ENCODE results near the gene MRPL48. TPM values are rescaled to one million over a fixed set of nuclear protein-coding genes. Genes with fewer than 3 reads are reported as not detected.

The MRPL48 gene
- total RNA-seq, 1 experiment from 2014 or later, result 38.7 TPM

GRCh38 chr11:73801136-73801535 lies 13.5 kb downstream of the MRPL48 start (continued):
- TF ChIP-seq MLX (CRISPR knock-in tag; IDR thresholded peaks at IDR 0.05), result no peak
- TF ChIP-seq, protein P1, sequence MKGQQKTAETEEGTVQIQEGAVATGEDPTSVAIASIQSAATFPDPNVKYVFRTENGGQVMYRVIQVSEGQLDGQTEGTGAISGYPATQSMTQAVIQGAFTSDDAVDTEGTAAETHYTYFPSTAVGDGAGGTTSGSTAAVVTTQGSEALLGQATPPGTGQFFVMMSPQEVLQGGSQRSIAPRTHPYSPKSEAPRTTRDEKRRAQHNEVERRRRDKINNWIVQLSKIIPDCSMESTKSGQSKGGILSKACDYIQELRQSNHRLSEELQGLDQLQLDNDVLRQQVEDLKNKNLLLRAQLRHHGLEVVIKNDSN (CRISPR knock-in tag; IDR thresholded peaks at IDR 0.05), result no peak

DNA sequence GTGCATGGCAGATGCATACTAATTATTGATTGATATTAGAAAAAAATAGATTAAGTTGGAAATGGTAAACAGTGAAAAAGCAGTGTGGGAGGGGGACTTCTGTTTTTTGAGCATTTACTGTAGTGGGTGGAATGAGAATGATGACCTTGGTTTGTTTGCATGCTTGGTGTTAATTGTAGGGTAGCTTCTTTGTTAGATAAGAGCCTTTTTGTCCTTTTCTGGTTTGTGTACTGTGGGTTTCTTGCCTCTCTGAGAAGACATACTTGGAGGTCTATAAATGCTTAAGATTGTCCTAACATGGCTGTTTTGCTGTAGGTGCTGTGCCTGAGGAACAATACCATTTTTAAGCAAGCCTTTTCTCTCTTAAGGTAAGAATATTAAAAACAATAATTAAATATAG lies 17.0 kb downstream of the MRPL48 start:
- no peak overlapping the region for H3K4me3 Mint-ChIP-seq
- H3K9me3 Mint-ChIP-seq, result no peaks in the 10 kb centered on the region

DNA sequence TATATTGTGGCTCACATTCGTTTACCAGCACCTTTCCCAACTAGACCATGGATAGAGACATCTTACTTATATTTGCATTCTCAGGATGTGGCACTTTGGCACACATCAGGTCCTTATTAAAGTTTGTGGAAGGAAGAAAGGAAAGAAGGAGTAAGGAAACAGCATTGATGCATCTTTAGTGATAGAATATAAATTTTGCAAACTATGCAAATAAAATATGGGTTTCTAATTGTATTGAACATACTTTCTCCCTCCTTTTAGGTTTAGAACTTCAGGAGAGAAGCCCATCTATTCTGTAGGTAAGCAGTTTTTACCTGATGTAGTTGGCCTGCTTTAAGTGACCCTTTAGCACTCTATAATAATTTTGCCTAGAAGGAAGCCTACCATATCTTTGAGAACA lies 20.4 kb downstream of the MRPL48 start:
- POLR2A ChIA-PET, result no interaction called here
- CTCF ChIA-PET, result no interaction called here
- no peaks in the 10 kb centered on the region for H3K9me3 Mint-ChIP-seq

More for the DNA sequence above, 17.0 kb downstream of the MRPL48 start:
- TF ChIP-seq ZNF232 (CRISPR knock-in tag; IDR thresholded peaks at IDR 0.05) (no peak), SOX15 (CRISPR knock-in tag; IDR thresholded peaks at IDR 0.05) (no peak), ZNF416 (CRISPR knock-in tag; IDR thresholded peaks at IDR 0.05) (no peak)
- ATAC-seq (no peak), DNase-seq (ENCODE audit: low spot score) (no peak)
- Mint-ChIP-seq H3K4me1 (0 out of 2 replicates have a peak, but pooled peaks cover 7% of the 10 kb centered on the region), H3K36me3 (peaks cover 13% of the 10 kb centered on the region; the same call in 1 of the 2 replicates), H3K27ac (peak overlapping the region; percentile 11; the same call in 1 of the 2 replicates), H3K27me3 (ENCODE audit: low read depth) (no peaks in the 10 kb centered on the region)
- POLR2A ChIA-PET, result no interaction called here
- CTCF ChIA-PET, result interaction anchor here (0.6 kb wide), 1 partner anchor 36 kb away, joined by 4 read pairs; no protein-coding TSS in a partner anchor

DNA sequence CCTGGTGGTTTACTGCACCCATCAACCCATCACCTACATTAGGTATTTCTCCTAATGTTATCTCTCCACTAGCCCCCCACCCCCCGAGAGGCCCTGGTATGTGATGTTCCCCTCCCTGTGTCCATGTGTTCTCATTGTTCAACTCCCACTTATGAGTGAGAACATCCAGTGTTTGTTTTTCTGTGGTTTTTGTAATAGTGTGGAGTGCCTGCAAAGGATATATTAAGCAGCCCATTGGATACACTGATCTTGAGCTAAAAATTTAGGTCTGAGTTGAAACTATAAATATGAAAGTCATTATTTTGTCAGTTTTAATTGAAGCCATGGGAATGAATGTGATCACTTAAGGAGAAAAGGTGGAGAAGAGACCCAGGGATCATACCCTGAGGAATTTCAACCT lies 23.0 kb downstream of the MRPL48 start:
- peak overlapping the region; percentile 10; the same call in 1 of the 2 replicates for H3K27ac Mint-ChIP-seq
- no peak for TF ChIP-seq FOXK1 (CRISPR knock-in tag; IDR thresholded peaks at IDR 0.05)
- TF ChIP-seq NFYB (CRISPR knock-in tag; conservative IDR thresholded peaks at IDR 0.05; ENCODE audit: low read depth), result no peak
- no peak for TF ChIP-seq CDX4 (CRISPR knock-in tag; IDR thresholded peaks at IDR 0.05; ENCODE audit: borderline replicate concordance)
- no peak for TF ChIP-seq SMAD4 (CRISPR knock-in tag; IDR thresholded peaks at IDR 0.05)
- TF ChIP-seq ZNF396 (CRISPR knock-in tag; IDR thresholded peaks at IDR 0.05; ENCODE audit: borderline replicate concordance), result no peak
- no peak for TF ChIP-seq GABPB1 (CRISPR knock-in tag; IDR thresholded peaks at IDR 0.05)
- no peak for TF ChIP-seq TP53 (CRISPR knock-in tag; IDR thresholded peaks at IDR 0.05)
- TF ChIP-seq KAT7 (CRISPR knock-in tag; IDR thresholded peaks at IDR 0.05; ENCODE audit: borderline replicate concordance), result no peak
- TF ChIP-seq NR1H2 (CRISPR knock-in tag; IDR thresholded peaks at IDR 0.05), result no peak
- no peak for TF ChIP-seq SMAD3 (CRISPR knock-in tag; IDR thresholded peaks at IDR 0.05; ENCODE audit: borderline replicate concordance)
- TF ChIP-seq AR (CRISPR knock-in tag; IDR thresholded peaks at IDR 0.05), result no peak
- TF ChIP-seq ZNF121 (CRISPR knock-in tag; IDR thresholded peaks at IDR 0.05), result no peak
- TF ChIP-seq, protein P2, sequence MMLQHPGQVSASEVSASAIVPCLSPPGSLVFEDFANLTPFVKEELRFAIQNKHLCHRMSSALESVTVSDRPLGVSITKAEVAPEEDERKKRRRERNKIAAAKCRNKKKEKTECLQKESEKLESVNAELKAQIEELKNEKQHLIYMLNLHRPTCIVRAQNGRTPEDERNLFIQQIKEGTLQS (CRISPR knock-in tag; conservative IDR thresholded peaks at IDR 0.05), result no peak
- TF ChIP-seq, protein P3, sequence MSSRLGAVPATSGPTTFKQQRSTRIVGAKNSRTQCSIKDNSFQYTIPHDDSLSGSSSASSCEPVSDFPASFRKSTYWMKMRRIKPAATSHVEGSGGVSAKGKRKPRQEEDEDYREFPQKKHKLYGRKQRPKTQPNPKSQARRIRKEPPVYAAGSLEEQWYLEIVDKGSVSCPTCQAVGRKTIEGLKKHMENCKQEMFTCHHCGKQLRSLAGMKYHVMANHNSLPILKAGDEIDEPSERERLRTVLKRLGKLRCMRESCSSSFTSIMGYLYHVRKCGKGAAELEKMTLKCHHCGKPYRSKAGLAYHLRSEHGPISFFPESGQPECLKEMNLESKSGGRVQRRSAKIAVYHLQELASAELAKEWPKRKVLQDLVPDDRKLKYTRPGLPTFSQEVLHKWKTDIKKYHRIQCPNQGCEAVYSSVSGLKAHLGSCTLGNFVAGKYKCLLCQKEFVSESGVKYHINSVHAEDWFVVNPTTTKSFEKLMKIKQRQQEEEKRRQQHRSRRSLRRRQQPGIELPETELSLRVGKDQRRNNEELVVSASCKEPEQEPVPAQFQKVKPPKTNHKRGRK (CRISPR knock-in tag; IDR thresholded peaks at IDR 0.05; ENCODE audit: borderline replicate concordance), result no peak
- no peak for TF ChIP-seq NFATC4 (CRISPR knock-in tag; IDR thresholded peaks at IDR 0.05)

More for the DNA sequence above, 20.4 kb downstream of the MRPL48 start:
- no peak for TF ChIP-seq ZNF219 (CRISPR knock-in tag; IDR thresholded peaks at IDR 0.05; ENCODE audit: borderline replicate concordance)
- TF ChIP-seq ZNF423 (CRISPR knock-in tag; IDR thresholded peaks at IDR 0.05), result no peak
- TF ChIP-seq TEAD1 (CRISPR knock-in tag; IDR thresholded peaks at IDR 0.05), result no peak
- TF ChIP-seq NR1H2 (CRISPR knock-in tag; IDR thresholded peaks at IDR 0.05), result no peak
- TF ChIP-seq, protein P4, sequence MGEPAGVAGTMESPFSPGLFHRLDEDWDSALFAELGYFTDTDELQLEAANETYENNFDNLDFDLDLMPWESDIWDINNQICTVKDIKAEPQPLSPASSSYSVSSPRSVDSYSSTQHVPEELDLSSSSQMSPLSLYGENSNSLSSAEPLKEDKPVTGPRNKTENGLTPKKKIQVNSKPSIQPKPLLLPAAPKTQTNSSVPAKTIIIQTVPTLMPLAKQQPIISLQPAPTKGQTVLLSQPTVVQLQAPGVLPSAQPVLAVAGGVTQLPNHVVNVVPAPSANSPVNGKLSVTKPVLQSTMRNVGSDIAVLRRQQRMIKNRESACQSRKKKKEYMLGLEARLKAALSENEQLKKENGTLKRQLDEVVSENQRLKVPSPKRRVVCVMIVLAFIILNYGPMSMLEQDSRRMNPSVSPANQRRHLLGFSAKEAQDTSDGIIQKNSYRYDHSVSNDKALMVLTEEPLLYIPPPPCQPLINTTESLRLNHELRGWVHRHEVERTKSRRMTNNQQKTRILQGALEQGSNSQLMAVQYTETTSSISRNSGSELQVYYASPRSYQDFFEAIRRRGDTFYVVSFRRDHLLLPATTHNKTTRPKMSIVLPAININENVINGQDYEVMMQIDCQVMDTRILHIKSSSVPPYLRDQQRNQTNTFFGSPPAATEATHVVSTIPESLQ (CRISPR knock-in tag; IDR thresholded peaks at IDR 0.05), result no peak
- Mint-ChIP-seq H3K27ac (no peak overlapping the region), H3K36me3 (peaks cover 13% of the 10 kb centered on the region; the same call in 1 of the 2 replicates), H3K4me1 (0 out of 2 replicates have a peak, but pooled peaks cover 5% of the 10 kb centered on the region), H3K4me3 (no peak overlapping the region), H3K27me3 (ENCODE audit: low read depth) (no peaks in the 10 kb centered on the region)
- DNase-seq (ENCODE audit: low spot score) (no peak), ATAC-seq (no peak)

More for the DNA sequence above, 23.0 kb downstream of the MRPL48 start:
- Mint-ChIP-seq H3K9me3 (no peaks in the 10 kb centered on the region), H3K27me3 (ENCODE audit: low read depth) (no peaks in the 10 kb centered on the region), H3K4me1 (0 out of 2 replicates have a peak, but pooled peaks cover 5% of the 10 kb centered on the region), H3K4me3 (no peak overlapping the region), H3K36me3 (peaks cover 13% of the 10 kb centered on the region; the same call in 1 of the 2 replicates)
- DNase-seq (ENCODE audit: low spot score), result no peak
- ATAC-seq, result no peak
- ChIA-PET CTCF (no interaction called here), POLR2A (no interaction called here)
